Osteoblast (primary cell): ENCODE results near the gene MDGA2. TPM values are rescaled to one million over a fixed set of nuclear protein-coding genes. Genes with fewer than 3 reads are reported as not detected.

Source experiments
- DNase-seq: peaks from one replicate; pipeline ENCODE4 v3.0.0; 2011; ENCODE audit warnings: low spot score, mixed read lengths; ENCODE audit not compliant: insufficient read length; ENCODE audit errors: missing footprints
- H2AFZ ChIP-seq: 2 replicates; pipeline ENCODE4 v1.6.0; 2011; ENCODE audit warnings: mild to moderate bottlenecking, low read length
- H3K27ac ChIP-seq: 2 replicates; pipeline ENCODE4 v1.5.1; 2011; ENCODE audit warnings: mild to moderate bottlenecking, low read depth, low read length, moderate library complexity
- H3K27me3 ChIP-seq: 2 replicates; pipeline ENCODE4 v1.6.0; 2012; ENCODE audit warnings: mild to moderate bottlenecking, control low read depth, inconsistent platforms, low read length, moderate library complexity; ENCODE audit not compliant: insufficient read depth
- H3K36me3 ChIP-seq: 2 replicates; pipeline ENCODE4 v1.5.1; 2011; ENCODE audit warnings: mild to moderate bottlenecking, low read length, control low read depth, moderate library complexity; ENCODE audit not compliant: insufficient read depth
- H3K4me1 ChIP-seq: 2 replicates; pipeline ENCODE4 v1.5.1; 2011; ENCODE audit warnings: mild to moderate bottlenecking, low read length, control low read depth, moderate library complexity; ENCODE audit not compliant: insufficient read depth
- H3K4me2 ChIP-seq: 2 replicates; pipeline ENCODE4 v1.6.0; 2011; ENCODE audit warnings: mild to moderate bottlenecking, low read length; ENCODE audit not compliant: insufficient read depth
- H3K4me3 ChIP-seq: fragments of 200-600 bp; sonication (generic); 3 replicates; pipeline ENCODE4 v1.5.1; 2012; ENCODE audit warnings: mild to moderate bottlenecking, low read length, inconsistent platforms; ENCODE audit not compliant: insufficient read depth
- H3K79me2 ChIP-seq: 2 replicates; pipeline ENCODE4 v1.6.0; 2012; ENCODE audit warnings: mild to moderate bottlenecking, low read length, control low read depth, inconsistent platforms; ENCODE audit not compliant: insufficient read depth
- H3K9me3 ChIP-seq: 2 replicates; pipeline ENCODE4 v1.5.1; 2011; ENCODE audit warnings: low read depth, low read length, control low read depth
- H4K20me1 ChIP-seq: 2 replicates; pipeline ENCODE4 v1.6.0; 2012; ENCODE audit warnings: mild to moderate bottlenecking, low read length, control low read depth; ENCODE audit not compliant: insufficient read depth
- total RNA-seq: library from RNA; depleted of rRNA; stranded (reverse); fragments of >200 nt; gene quantifications from 2 replicates; pipeline ENCODE4 v1.2.3, GENCODE V29; 2012
- TF ChIP-seq, protein P1 (sequence below): IDR thresholded peaks from 2 replicates; pipeline ENCODE4 v1.5.1; 2011; ENCODE audit warnings: mild to moderate bottlenecking, low read depth, low read length, moderate library complexity; ENCODE audit errors: extremely low read depth

The MDGA2 gene
- total RNA-seq, 1 donor, result not detected

DNA sequence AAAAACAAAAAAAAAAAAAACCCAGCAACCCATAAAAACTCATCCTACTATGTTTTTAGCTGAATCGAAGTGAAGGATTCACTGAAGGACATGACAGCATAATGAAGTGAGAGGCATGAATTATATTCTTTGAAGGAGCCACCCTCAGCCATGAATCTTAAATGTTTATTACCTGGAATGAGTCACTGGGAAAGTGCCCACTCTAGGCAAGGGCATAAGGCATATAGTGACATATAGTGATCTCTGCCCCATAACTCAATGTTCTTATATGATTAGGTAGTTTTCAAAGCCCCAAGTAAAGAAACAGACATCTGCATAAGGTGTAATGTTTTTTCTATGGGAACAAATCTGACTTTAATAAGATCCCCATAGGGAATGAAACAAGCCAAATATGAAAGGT lies 79.9 kb downstream of the MDGA2 start:
- no peaks in the 10 kb centered on the region for H3K4me1 ChIP-seq
- TF ChIP-seq, protein P1, sequence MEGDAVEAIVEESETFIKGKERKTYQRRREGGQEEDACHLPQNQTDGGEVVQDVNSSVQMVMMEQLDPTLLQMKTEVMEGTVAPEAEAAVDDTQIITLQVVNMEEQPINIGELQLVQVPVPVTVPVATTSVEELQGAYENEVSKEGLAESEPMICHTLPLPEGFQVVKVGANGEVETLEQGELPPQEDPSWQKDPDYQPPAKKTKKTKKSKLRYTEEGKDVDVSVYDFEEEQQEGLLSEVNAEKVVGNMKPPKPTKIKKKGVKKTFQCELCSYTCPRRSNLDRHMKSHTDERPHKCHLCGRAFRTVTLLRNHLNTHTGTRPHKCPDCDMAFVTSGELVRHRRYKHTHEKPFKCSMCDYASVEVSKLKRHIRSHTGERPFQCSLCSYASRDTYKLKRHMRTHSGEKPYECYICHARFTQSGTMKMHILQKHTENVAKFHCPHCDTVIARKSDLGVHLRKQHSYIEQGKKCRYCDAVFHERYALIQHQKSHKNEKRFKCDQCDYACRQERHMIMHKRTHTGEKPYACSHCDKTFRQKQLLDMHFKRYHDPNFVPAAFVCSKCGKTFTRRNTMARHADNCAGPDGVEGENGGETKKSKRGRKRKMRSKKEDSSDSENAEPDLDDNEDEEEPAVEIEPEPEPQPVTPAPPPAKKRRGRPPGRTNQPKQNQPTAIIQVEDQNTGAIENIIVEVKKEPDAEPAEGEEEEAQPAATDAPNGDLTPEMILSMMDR, result no peak
- no peak for DNase-seq
- H3K9me3 ChIP-seq, result no peaks in the 10 kb centered on the region
- no peaks in the 10 kb centered on the region for H3K27me3 ChIP-seq
- H3K36me3 ChIP-seq, result no peaks in the 10 kb centered on the region
- H3K79me2 ChIP-seq, result no peaks in the 10 kb centered on the region
- no peak overlapping the region for H3K27ac ChIP-seq
- H4K20me1 ChIP-seq, result no peaks in the 10 kb centered on the region
- H2AFZ ChIP-seq, result no peak overlapping the region
- H3K4me2 ChIP-seq, result no peak overlapping the region
- no peak overlapping the region for H3K4me3 ChIP-seq

DNA sequence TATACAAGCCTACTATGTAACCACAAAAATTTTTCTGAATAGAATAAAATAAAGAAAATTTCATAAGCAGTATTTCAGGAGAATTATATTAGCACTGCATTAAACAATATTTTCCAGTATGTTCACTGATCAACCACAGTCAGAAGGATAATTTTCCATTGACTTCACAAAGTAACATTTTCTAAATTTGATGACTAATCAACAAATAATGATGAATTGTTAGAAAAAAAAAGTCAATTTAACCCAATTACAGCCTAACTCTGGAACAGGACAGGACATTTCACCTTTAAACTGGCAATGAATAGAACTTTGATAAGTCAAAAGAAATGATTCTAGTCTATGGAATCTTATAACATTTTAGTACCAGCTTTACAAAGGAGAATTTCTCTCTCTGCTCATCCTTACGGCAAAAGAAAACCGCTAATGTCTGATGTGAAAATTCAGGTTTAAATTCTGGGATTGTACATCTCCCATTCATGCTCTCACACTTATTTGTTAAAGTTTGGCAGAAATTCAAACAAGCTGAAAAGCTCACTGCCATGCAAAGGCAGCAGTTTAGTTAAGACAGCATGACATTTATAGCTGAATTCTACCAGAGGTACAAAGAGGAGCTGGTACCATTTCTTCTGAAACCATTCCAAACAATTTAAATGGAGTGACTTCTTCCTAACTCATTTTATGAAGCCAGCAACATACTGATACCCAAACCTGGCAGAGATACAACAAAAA lies 84.5 kb downstream of the MDGA2 start:
- Histone ChIP-seq H3K27me3 (no peaks in the 10 kb centered on the region), H3K79me2 (no peaks in the 10 kb centered on the region), H3K4me1 (no peaks in the 10 kb centered on the region), H3K4me3 (no peak overlapping the region), H3K27ac (no peak overlapping the region), H4K20me1 (no peaks in the 10 kb centered on the region), H3K36me3 (no peaks in the 10 kb centered on the region), H3K9me3 (no peaks in the 10 kb centered on the region), H3K4me2 (no peak overlapping the region), H2AFZ (no peak overlapping the region)
- TF ChIP-seq, protein P1, result no peak
- no peak for DNase-seq

- TF ChIP-seq, protein P1, result no peak
- no peaks in the 10 kb centered on the region for H3K79me2 ChIP-seq
- no peak overlapping the region for H3K4me2 ChIP-seq
- no peaks in the 10 kb centered on the region for H3K4me1 ChIP-seq
- no peaks in the 10 kb centered on the region for H4K20me1 ChIP-seq
- no peaks in the 10 kb centered on the region for H3K36me3 ChIP-seq
- H3K4me3 ChIP-seq, result no peak overlapping the region
- DNase-seq, result no peak
- H3K27ac ChIP-seq, result no peak overlapping the region
- H2AFZ ChIP-seq, result no peak overlapping the region
- H3K9me3 ChIP-seq, result no peaks in the 10 kb centered on the region
- H3K27me3 ChIP-seq, result no peaks in the 10 kb centered on the region
These were observed 90.0 kb downstream of the MDGA2 start for GRCh38 chr14:47585447-47585846.

DNA sequence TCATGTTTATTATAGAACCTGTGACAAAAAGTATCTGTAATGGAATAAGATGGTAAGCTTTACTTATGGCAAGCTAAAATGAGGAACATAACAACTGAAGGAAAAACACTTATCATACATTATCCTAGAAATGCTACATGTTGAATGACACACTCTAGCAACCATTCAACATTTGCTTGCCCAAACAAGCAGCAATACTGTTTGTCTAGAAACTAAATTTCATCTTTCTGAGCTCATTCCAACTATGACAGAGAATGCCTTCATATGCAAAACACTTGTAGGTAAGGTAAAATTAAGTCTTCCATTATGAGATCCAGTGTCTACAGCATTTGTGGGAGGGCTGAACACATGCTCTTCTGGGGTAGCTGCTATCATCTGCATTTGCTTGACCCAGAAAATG lies 108.1 kb downstream of the MDGA2 start:
- Histone ChIP-seq H3K79me2 (no peaks in the 10 kb centered on the region), H3K36me3 (no peaks in the 10 kb centered on the region), H3K27ac (no peak overlapping the region), H3K4me3 (no peak overlapping the region), H3K9me3 (peaks cover 6% of the 10 kb centered on the region), H4K20me1 (no peaks in the 10 kb centered on the region), H3K4me1 (no peaks in the 10 kb centered on the region), H3K27me3 (no peaks in the 10 kb centered on the region), H2AFZ (no peak overlapping the region), H3K4me2 (no peak overlapping the region)
- TF ChIP-seq, protein P1, result no peak
- no peak for DNase-seq
